Lower lobe of right lung (tissue), 2 donors: ENCODE measurements around the gene FKBP1B. TPM values are rescaled to one million over a fixed set of nuclear protein-coding genes. Genes with fewer than 3 reads are reported as not detected.

Experiments used
- ATAC-seq, 2 donors: fragments of 200-7000 bp; cut with Tn5 transposase; one replicate each; pipeline ENCODE4 v1.9.1; 2020 to 2022; ENCODE audit warnings: mild to moderate bottlenecking in 2 of 2, moderate library complexity in 2 of 2
- DNase-seq: peaks from one replicate; pipeline ENCODE4 v3.0.0-alpha.2; 2020
- H3K27ac ChIP-seq: fragments of 200-600 bp; one replicate; pipeline ENCODE4 v1.8.0; 2022
- H3K27me3 ChIP-seq: fragments of 200-600 bp; one replicate; pipeline ENCODE4 v1.8.0; 2022; ENCODE audit warnings: low read depth
- H3K36me3 ChIP-seq: fragments of 200-600 bp; one replicate; pipeline ENCODE4 v1.8.0; 2022; ENCODE audit warnings: mild to moderate bottlenecking
- H3K4me1 ChIP-seq: fragments of 200-600 bp; one replicate; pipeline ENCODE4 v1.8.0; 2022
- H3K4me3 ChIP-seq: fragments of 200-600 bp; one replicate; pipeline ENCODE4 v1.8.0; 2022; ENCODE audit warnings: mild to moderate bottlenecking
- H3K9me3 ChIP-seq: fragments of 200-600 bp; one replicate; pipeline ENCODE4 v1.8.0; 2022
- intact Hi-C: fragments of 100-400 bp; cut with DNase I; formaldehyde crosslinking; loops from one replicate; pipeline ENCODE4 v1.11.0; 2022
- total RNA-seq: library from RNA; stranded (reverse); fragmentation: NEBNext Ultra II Directional; extraction: Animal tissue kit (Norgen Biotek cat#: 25700); gene quantifications from one replicate; pipeline ENCODE4 v1.2.1, GENCODE V29; 2021
- TF ChIP-seq, protein P1 (sequence below): fragments of 200-600 bp; IDR thresholded peaks from one replicate; pipeline ENCODE4 v1.8.0; 2022; ENCODE audit warnings: antibody characterized with exemption, mild to moderate bottlenecking
- donor health status: DM: no; HTN: yes; CAD: no; lungs with severe emphysema.

FKBP1B gene
- total RNA-seq, 1 donor from 2014 or later = 16.4 TPM

DNA sequence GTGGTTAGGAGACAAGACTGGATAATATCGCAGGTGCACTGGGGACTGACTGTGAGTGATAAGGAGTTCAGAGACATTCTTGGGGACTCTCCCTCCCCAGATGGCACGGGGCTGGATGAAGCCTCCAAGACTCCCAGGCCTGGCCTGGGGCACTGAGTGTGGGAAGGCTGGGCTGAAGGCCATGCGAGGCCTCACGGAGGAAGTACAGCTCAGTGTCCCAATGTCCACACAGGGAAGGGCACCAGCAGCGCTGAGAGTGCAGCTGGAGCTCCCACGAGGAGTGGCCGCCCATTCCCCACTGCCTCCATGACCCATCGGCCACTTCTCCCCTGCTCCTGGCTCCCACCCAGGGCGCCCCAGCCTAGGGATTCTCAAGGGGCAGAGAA is 33.2 kb upstream of the FKBP1B start:
- Histone ChIP-seq H3K4me1 (no peaks in the 10 kb centered on the region), H3K9me3 (no peaks in the 10 kb centered on the region), H3K27me3 (peaks cover 5% of the 10 kb centered on the region), H3K27ac (no peak overlapping the region), H3K4me3 (no peak overlapping the region), H3K36me3 (no peaks in the 10 kb centered on the region)
- TF ChIP-seq, protein P1, sequence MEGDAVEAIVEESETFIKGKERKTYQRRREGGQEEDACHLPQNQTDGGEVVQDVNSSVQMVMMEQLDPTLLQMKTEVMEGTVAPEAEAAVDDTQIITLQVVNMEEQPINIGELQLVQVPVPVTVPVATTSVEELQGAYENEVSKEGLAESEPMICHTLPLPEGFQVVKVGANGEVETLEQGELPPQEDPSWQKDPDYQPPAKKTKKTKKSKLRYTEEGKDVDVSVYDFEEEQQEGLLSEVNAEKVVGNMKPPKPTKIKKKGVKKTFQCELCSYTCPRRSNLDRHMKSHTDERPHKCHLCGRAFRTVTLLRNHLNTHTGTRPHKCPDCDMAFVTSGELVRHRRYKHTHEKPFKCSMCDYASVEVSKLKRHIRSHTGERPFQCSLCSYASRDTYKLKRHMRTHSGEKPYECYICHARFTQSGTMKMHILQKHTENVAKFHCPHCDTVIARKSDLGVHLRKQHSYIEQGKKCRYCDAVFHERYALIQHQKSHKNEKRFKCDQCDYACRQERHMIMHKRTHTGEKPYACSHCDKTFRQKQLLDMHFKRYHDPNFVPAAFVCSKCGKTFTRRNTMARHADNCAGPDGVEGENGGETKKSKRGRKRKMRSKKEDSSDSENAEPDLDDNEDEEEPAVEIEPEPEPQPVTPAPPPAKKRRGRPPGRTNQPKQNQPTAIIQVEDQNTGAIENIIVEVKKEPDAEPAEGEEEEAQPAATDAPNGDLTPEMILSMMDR = no peak
- DNase-seq (no peak), ATAC-seq (peak in 1 of 2 donors; percentile 8)
- intact Hi-C loops = no loop called here

GRCh38 chr2:24016853-24017703 is 32.5 kb upstream of the FKBP1B start:
- Histone ChIP-seq H3K36me3 (no peaks in the 10 kb centered on the region), H3K27ac (no peak overlapping the region), H3K4me1 (no peaks in the 10 kb centered on the region), H3K9me3 (no peaks in the 10 kb centered on the region), H3K4me3 (no peak overlapping the region), H3K27me3 (no peaks in the 10 kb centered on the region)
- TF ChIP-seq, protein P1 = no peak
- intact Hi-C loops = no loop called here
- ATAC-seq = peak in 1 of 2 donors; percentile 24
- DNase-seq = no peak

DNA sequence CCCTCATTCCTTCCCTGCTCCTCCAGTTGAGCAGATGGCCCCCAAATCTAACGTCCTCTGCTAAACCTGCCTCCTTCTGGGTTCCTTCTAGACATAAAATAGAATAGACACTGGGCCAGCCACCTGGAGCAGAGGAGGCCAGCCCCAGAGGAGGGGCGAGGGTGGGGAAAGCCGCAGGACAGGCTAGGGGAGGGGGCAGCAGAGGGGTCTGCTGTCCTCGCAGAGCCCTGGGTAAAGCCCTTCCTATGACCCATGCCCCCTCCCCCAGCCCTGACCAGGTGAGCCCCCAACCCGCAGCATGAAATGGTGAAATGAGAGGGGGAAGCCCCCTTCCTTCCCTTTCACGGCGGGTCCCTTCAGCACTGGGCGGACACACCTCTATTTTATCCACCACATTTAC is 31.8 kb upstream of the FKBP1B start:
- DNase-seq (no peak), ATAC-seq (no peak)
- Histone ChIP-seq H3K9me3 (no peaks in the 10 kb centered on the region), H3K4me3 (no peak overlapping the region), H3K36me3 (no peaks in the 10 kb centered on the region), H3K4me1 (no peaks in the 10 kb centered on the region), H3K27ac (no peak overlapping the region), H3K27me3 (no peaks in the 10 kb centered on the region)
- intact Hi-C loops = no loop called here
- TF ChIP-seq, protein P1 = no peak

- ATAC-seq = no peak
- H3K9me3 ChIP-seq = no peaks in the 10 kb centered on the region
- H3K36me3 ChIP-seq = peaks cover 3% of the 10 kb centered on the region
- H3K4me3 ChIP-seq = no peak overlapping the region
- no peak for DNase-seq
- TF ChIP-seq, protein P1 = no peak
- intact Hi-C loops = no loop called here
- H3K4me1 ChIP-seq = no peaks in the 10 kb centered on the region
- no peaks in the 10 kb centered on the region for H3K27me3 ChIP-seq
- no peak overlapping the region for H3K27ac ChIP-seq
These were observed 31.3 kb upstream of the FKBP1B start for GRCh38 chr2:24018241-24018640.

DNA sequence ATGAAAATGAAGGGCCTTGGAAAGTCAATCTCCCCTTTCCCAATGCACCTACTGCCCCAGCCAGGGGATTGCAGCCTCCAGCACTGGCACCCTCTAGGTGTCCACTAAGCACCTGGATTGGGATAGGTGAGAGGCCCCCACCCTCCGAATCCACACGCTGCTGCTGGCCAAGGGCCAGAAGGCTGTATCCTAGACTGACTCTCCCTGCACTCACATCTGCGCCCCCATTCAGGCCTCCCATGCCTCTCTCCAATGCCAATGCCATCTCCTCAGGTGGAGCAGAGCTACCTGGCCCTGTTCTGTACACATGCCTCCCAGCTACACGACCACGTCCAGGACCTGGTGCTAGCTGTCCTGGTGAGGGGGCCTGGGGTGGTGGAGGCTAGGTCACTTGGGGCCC is 29.8 kb upstream of the FKBP1B start:
- TF ChIP-seq, protein P1 = no peak
- H3K4me3 ChIP-seq = no peak overlapping the region
- H3K9me3 ChIP-seq = no peaks in the 10 kb centered on the region
- intact Hi-C loops = no loop called here
- no peak overlapping the region for H3K27ac ChIP-seq
- peaks cover 11% of the 10 kb centered on the region for H3K36me3 ChIP-seq
- H3K4me1 ChIP-seq = no peaks in the 10 kb centered on the region
- no peaks in the 10 kb centered on the region for H3K27me3 ChIP-seq
- ATAC-seq (no peak), DNase-seq (no peak)
